ENCODE results near the gene IL34.
"Not testable (repeated sequence)": the region's sequence is repeated elsewhere in the genome, so short reads cannot be mapped to it uniquely, and the experiment has no call there.

IL34 gene

DNA sequence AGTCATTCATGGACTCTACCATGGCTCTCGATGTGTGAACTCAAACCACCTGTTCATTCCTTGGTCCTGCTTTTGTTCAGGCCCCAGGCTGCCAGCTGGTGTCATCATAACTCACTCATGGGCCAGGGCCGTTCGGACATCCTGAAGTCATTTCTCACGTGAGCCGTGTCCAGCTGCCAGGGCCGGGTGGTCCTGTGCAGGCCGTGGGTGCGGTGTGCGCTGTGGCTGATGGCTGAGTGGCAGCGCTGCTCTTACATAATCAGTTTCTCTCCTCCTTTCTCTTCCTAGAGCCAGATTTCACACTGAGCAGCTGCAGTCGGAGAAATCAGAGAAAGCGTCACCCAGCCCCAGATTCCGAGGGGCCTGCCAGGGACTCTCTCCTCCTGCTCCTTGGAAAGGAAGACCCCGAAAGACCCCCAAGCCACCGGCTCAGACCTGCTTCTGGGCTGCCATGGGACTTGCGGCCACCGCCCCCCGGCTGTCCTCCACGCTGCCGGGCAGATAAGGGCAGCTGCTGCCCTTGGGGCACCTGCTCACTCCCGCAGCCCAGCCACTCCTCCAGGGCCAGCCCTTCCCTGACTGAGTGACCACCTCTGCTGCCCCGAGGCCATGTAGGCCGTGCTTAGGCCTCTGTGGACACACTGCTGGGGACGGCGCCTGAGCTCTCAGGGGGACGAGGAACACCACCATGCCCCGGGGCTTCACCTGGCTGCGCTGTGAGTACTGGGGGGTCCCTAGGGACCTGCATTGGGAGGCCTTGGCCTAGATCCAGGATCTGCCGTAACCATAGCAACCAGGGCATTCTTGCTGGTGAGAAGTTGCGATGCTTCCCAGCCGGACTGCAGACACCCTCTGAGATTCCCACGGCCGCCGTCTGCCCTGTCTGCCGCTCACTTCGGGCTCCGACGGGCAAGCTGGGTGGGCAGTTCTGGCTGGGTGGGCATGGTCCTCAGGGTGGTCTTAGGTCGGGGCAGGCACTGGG lies at the start of gene IL34:
Gene IL34, plus strand, starts transcription at position 300 of the 982 bp plus-strand sequence. Its CDS starts 389 bp downstream, at position 689.
- FAIRE-seq = no peak

DNA sequence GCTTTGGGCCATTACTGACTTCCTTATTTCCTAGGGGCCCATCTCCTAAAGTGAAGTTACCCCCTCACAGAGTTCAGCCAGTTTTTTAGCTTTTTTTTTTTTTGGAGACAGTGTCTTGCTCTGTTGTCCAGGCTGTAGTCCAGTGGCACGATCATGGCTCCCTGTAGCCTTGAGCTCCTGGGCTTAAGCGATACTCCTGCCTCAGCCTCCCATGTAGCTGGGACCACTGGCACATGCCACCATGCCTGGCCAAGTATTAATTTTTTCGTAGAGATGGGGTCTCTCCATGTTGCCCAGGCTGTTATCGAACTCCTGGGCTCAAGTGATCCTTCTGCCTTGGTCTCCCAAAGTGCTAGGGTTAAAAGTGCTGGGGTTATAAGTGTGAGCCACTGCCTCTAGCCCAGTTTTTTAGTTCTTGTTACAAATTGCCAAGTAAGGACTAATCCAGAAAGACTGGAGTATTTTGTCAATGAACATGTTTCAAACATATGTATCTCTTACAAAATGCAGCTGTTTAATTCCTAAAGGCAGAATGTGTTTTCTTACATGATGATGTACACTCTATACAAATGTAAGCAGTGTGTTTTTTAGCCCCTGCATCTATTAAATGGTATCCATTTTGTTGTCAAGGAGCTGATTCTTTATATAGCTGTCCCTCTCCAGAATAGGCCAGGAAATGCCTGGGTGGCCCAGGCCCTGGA lies 49.1 kb upstream of the IL34 start:
- FAIRE-seq = no peak

GRCh38 chr16:70598937-70599503 lies 47.3 kb upstream of the IL34 start:
- FAIRE-seq = no peak

DNA sequence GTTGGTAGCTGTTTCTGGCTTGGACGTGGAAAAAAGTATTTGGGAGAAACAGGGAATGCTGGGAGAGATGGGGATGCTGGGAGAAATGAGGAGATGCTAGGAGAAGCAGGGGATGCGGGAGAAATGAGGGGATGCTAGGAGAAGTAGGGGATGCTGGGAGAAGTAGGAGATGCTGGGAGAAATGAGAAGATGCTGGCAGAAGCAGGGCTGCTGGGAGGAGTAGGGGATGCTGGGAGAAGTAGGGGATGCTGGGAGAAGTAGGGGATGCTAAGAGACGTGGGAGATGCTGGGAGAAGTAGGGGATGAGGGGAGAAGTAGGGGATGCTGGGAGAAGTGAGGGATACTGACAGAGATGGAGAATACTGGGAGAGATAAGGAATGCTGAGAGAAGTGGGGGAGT lies 45.6 kb upstream of the IL34 start:
- no peak for FAIRE-seq

DNA sequence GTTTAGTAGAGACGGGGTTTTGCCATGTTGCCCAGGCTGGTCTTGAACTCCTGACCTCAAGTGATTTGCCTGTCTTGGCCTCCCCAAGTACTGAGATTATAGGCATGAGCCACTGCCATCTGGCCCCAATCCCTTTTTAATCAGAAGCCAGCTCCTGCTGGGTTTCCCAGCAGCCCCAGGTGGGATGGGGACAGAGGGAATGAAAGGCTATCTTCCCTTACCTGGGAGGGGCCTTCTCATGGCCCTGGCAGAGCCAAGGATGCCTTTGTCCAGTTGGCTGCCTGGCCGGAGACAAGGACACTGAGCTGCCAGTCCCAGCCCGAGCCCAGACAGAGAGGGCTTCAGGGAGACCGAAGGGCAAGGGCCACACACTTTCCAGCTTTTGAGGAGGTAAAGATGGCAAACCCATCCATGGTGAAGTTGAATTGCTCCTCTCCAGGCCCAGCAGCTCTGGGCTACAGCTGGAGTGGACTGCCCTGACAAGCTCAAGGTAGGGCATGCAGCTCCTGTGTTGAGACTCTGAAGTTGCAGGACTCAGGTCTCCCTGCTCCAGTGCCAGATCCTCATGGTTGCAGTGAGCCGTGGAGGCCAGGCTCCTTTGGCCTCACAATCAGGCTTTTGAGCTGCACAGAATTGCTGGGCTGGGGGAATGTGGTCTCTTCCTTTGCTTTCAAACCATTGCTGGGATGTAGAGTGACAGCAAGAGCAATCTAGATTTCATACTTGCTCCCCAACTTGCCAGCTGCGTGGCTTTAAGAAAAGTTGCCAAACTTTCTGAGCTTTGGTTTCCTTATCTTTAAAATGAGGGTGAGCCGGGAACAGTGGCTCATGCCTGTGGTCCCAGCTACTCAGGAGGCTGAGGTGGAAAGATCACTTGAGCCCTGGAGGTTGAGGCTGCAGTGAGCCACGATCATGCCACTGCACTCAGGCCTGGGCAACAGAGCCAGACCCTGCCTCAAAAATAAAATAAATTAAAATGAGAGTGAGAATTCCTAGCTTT lies 44.5 kb upstream of the IL34 start:
- no peak for FAIRE-seq

DNA sequence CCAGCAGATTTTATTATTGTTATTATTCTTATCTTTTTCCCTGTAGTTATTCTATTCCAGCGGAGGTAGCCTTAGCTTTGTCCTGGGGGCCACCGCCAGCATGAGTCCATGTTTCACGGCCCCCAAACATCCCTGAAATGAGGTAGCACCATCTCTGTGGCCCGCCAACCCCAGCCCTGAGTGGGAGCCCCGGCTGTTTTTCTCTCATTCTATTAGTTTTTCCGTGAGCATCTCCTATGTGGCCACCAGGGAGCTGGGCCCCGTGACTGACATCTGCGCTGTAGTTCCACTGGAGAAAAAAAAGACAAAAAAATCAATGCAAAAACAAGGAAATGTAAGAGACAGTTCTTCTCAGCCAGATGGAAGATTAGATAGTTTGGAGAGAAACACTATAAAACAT lies 43.5 kb upstream of the IL34 start:
- FAIRE-seq = no peak

DNA sequence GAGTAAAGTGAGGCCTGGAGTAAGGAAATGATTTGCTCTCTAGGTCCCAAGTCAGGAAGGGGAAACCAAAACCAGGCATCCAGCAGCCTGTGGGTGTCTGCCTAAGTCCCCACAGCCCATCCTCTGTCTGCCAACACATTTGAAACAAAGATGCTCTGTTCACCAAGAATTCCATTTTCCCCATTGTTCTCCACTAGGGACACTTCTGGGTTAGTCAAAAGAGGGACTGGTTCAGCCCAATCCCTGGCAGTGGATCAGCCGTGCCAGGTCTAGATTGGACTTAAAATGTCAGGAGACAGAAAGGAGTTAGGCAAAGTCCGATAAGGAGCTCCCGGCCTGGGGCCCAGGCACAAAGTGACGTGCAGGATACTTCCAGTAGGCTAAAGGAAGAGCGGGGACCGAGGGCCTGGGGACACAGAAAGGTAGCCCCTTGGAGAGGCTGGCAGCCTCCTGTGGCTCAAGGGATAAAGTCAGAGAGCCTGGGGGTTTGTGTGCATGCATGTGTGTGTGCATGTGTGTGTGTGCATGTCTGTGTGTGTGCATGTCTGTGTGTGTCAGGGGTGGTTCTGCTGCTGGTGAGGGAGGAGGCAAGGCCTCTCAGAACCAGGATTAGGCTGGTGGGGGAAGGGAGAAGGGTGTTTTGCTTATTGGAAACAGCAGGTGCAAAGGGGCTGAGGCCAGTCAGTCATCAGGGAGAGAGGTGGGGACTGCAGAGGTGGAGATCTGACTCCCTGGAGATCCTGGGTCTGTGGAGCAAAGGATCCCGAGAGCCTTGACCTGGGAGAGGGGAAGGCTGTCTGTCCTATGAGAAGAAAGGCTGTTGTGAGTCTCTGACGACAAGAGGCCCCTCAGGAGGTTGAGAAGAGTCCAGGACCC lies 41.7 kb upstream of the IL34 start:
- no peak for FAIRE-seq

- FAIRE-seq = no peak
Observed at GRCh38 chr16:70605283-70605657, 41.1 kb upstream of the IL34 start.

DNA sequence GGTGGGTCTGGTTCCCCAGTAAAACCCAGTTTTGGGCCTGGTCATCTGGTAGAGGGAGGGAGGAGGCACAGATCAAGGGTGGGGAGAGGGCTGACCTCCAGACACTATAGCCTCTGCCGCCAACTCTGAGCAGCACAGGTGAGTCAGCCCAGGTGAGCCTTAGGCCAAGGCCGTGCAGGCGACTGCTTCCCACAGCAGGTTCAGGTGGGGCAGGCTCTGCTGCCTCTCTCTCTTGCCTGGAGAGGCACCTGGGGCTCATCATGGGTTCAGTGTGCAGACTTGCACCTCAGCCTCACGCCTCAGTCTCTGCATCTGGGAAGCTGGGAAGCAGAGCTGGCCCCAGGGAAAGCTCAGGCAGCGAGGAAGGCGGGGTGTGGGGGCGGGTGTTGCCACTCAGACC lies 37.8 kb upstream of the IL34 start:
- FAIRE-seq = no peak

GRCh38 chr16:70610273-70611223 lies 35.8 kb upstream of the IL34 start:
- FAIRE-seq = no peak

- no peak for FAIRE-seq
Observed at GRCh38 chr16:70611224-70611598, 35.1 kb upstream of the IL34 start.

DNA sequence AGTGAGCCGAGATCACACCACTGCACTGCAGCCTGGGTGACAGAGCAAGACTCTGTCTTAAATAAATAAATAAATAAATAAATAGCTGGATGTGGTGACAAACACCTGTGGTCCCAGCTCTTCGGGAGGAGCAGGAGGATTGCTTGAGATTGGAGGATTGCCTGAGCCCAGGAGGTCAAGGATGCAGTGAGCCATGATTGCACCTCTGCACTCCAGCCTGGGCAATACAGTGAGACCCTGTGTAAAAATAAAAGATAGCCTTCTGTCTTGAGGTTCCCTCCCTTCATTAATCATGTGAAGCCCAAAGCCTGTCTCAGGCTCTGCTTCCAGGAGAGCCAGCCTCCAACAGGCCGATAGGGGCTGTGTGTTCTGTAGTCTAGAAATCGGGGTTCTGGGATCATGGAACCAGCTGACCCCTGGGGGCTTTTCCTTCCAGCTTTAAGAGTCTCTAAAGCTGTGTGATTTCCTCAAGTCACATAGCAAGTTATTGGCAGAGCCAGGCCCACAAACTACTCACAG lies 34.5 kb upstream of the IL34 start:
- FAIRE-seq = no peak

DNA sequence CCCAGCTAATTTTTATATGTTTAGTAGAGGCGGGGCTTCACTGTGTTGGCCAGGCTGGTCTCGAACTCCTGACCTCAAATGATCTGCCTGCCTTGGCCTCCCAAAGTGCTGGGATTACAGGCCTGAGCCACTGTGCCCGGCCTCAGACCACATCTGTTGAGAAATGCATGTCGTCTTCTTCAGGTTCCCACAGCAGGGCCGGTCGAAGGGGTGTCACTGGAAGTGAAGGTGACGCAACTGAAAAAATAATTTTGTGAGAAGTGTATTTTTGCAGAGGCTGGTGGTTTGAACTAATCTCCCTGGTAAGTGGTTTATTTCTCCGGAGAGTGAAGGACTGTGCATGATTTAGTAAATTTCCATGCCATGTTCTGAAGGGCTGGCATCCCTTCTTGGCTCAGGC lies 33.4 kb upstream of the IL34 start:
- FAIRE-seq = no peak

GRCh38 chr16:70614208-70614951 lies 32.0 kb upstream of the IL34 start:
- no peak for FAIRE-seq

DNA sequence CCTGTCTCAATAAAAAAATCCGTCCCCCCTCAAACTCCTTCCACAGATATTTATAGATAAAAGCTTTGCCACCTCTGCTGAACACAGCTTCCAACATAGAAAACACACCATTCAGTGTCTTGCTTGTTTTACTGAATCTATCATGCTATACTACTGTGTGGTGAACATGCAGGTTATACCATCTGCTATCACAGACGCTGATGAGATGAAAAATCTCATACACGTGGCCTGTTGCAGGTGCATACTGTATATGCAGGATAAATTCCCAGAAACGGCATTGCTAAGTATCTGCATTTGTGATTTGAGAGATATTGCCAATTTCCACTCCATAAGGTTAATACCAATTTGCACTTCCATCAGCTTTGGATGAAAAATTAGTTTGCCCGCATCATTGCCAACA lies 30.4 kb upstream of the IL34 start:
- FAIRE-seq = no peak

DNA sequence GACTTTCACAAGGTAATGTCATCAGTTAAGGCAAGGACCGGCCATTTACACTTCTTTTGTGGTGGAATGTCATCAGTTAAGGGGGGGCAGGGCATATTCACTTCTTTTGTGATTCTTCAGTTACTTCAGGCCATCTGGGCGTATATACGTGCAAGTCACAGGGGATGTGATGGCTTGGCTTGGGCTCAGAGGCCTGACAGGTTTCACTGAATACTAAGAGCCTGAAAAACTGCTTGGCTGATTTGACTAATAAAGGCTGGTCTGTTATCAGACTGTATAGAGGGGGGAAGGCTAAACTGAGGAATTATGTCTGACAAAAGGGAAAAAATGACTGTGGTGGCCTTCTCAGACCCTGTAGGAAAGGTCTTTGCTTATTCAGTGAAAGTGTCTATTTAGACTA lies 24.5 kb upstream of the IL34 start:
- FAIRE-seq = not testable (repeated sequence)

DNA sequence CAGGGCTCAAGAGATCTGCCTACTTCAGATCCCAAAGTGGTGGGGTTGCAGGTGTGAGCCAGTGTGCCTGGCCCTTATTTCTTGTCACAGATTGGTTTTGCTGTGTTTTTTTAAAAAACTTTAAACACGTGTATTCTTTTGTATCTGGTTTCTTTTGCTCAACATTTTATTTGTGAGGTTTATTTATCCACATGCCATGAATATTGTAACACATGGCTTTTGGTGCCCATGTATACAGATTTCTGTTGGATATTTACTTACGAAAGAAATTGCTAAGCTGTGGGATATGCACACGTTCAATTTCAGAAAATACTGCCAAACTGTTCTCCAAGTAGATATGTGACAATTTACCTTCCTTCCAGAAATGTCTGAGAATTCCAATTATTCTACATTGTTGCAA lies 18.7 kb upstream of the IL34 start:
- no peak for FAIRE-seq

GRCh38 chr16:70630960-70631745 lies 15.2 kb upstream of the IL34 start:
- no peak for FAIRE-seq

All from A204.1 (cell line).